MCF 10A (cell line): Measurements from ENCODE around the gene CXCL12. TPM values are rescaled to one million over a fixed set of nuclear protein-coding genes. Genes with fewer than 3 reads are reported as not detected.

Experiments
- BruUV-seq: library from RNA; stranded (reverse); fragments of 400-500 nt; replicated peaks from 2 replicates; lab custom pipeline; 2021; lab: Mats Ljungman, UMichigan
- CTCF ChIA-PET: fragments of 300-600 bp; sonication (Branson Sonifier 250); formaldehyde crosslinking; extraction: SDS; loops from one replicate; lab custom pipeline; 2021; ENCODE audit warnings: antibody characterized with exemption, inconsistent platforms; lab: Yijun Ruan, JAX
- POLR2A ChIA-PET: fragments of 300-600, 350-650 bp; sonication (Branson Sonifier 250); formaldehyde crosslinking; extraction: SDS; loops from one replicate; lab custom pipeline; 2020; ENCODE audit warnings: antibody characterized with exemption, inconsistent platforms; lab: Yijun Ruan, JAX
- DNase-seq: peaks from one replicate; pipeline ENCODE4 v3.0.0-alpha.2; 2018; ENCODE audit not compliant: unreplicated experiment
- H3K27ac Mint-ChIP-seq: one replicate; pipeline ENCODE4 v1.8.0; 2022; ENCODE audit warnings: mild to moderate bottlenecking, low read depth, mixed read lengths; ENCODE audit not compliant: unreplicated experiment
- H3K27me3 Mint-ChIP-seq: one replicate; pipeline ENCODE4 v1.8.0; 2022; ENCODE audit warnings: mixed read lengths; ENCODE audit not compliant: insufficient read depth, unreplicated experiment
- H3K36me3 Mint-ChIP-seq: one replicate; pipeline ENCODE4 v1.8.0; 2022; ENCODE audit warnings: mild to moderate bottlenecking, moderate library complexity, mixed read lengths; ENCODE audit not compliant: insufficient read depth, unreplicated experiment
- H3K4me1 Mint-ChIP-seq: one replicate; pipeline ENCODE4 v1.8.0; 2022; ENCODE audit warnings: mixed read lengths; ENCODE audit not compliant: insufficient read depth, unreplicated experiment
- H3K4me3 Mint-ChIP-seq: one replicate; pipeline ENCODE4 v1.8.0; 2022; ENCODE audit warnings: mild to moderate bottlenecking, moderate library complexity, mixed read lengths; ENCODE audit not compliant: unreplicated experiment
- H3K9me3 Mint-ChIP-seq: one replicate; pipeline ENCODE4 v1.8.0; 2022; ENCODE audit warnings: mixed read lengths; ENCODE audit not compliant: unreplicated experiment
- intact Hi-C: fragments of 100-400 bp; cut with micrococcal nuclease; formaldehyde crosslinking; loops from 2 replicates; pipeline ENCODE4 v1.14.1; 2022
- total RNA-seq: library from RNA; stranded (reverse); gene quantifications from 2 replicates; pipeline ENCODE4 v1.2.3, GENCODE V29; 2022
- TF ChIP-seq, protein P1 (sequence below): fragments of 200-600 bp; IDR thresholded peaks from one replicate; pipeline ENCODE4 v1.8.0; 2022; ENCODE audit warnings: antibody characterized with exemption, mild to moderate bottlenecking; ENCODE audit not compliant: unreplicated experiment

CXCL12 gene
- total RNA-seq, 1 experiment from 2014 or later, result not detected

DNA sequence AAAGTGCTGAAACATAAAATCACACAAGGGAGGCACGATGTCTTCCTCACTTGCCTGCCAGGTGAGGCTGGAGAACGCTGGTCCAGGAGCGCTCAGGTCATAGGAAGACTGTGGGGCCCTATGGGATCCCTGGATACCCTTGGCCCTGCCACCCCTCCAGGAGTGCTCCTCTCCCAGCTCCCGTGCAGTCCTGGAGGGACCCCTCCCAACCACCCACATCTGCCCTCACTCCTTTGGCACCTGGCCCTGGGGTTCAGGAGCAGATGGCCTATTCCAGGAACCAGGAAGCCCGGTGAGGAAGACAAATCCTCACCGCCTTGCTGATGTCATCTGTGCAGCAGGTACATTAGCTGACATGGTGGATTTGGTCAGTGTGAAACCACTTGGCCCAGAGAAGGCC, 3.7 kb upstream of the CXCL12 start:
- ChIA-PET POLR2A (no interaction called here), CTCF (interaction anchor here (0.7 to 0.9 kb wide), 2 partner anchors 196 to 476 kb away, joined by 3 to 4 read pairs; no protein-coding TSS in a partner anchor)
- TF ChIP-seq, protein P1, sequence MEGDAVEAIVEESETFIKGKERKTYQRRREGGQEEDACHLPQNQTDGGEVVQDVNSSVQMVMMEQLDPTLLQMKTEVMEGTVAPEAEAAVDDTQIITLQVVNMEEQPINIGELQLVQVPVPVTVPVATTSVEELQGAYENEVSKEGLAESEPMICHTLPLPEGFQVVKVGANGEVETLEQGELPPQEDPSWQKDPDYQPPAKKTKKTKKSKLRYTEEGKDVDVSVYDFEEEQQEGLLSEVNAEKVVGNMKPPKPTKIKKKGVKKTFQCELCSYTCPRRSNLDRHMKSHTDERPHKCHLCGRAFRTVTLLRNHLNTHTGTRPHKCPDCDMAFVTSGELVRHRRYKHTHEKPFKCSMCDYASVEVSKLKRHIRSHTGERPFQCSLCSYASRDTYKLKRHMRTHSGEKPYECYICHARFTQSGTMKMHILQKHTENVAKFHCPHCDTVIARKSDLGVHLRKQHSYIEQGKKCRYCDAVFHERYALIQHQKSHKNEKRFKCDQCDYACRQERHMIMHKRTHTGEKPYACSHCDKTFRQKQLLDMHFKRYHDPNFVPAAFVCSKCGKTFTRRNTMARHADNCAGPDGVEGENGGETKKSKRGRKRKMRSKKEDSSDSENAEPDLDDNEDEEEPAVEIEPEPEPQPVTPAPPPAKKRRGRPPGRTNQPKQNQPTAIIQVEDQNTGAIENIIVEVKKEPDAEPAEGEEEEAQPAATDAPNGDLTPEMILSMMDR, result no peak
- DNase-seq, result no peak
- intact Hi-C loops, result loop anchor here (5.0 kb wide), 1 partner anchor 469 kb away; no protein-coding TSS in a partner anchor
- H3K4me1 Mint-ChIP-seq, result no peaks in the 10 kb centered on the region
- H3K27me3 Mint-ChIP-seq, result peaks cover 19% of the 10 kb centered on the region
- no TSS peak for BruUV-seq
- no peaks in the 10 kb centered on the region for H3K36me3 Mint-ChIP-seq
- H3K27ac Mint-ChIP-seq, result no peak overlapping the region
- H3K4me3 Mint-ChIP-seq, result no peak overlapping the region
- peaks cover 8% of the 10 kb centered on the region for H3K9me3 Mint-ChIP-seq

DNA sequence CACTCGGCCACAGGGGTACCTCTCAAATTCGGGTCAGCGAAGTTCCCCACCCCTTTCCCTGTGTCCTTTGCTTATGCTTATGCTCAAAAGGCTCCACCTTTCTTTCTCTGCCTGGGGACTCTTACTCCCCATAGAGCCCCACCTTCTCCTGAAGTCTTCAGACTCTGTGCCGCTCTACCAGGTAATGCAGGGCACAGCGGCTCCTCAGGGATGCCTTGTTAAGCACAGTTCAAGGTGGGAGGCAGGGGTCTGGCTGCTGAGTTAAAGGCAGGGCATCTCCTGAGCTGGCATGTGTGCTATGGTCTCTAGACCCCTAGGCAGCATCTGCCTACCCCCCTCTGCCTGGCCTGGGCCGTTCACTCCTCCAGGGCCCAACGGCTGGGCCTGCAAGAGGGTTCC, 3.0 kb upstream of the CXCL12 start:
- ChIA-PET CTCF (no interaction called here), POLR2A (no interaction called here)
- DNase-seq, result no peak
- TF ChIP-seq, protein P1, result no peak
- H3K4me1 Mint-ChIP-seq, result no peaks in the 10 kb centered on the region
- H3K9me3 Mint-ChIP-seq, result peaks cover 8% of the 10 kb centered on the region
- no peak overlapping the region for H3K4me3 Mint-ChIP-seq
- intact Hi-C loops, result loop anchor here (5.0 kb wide), 1 partner anchor 469 kb away; no protein-coding TSS in a partner anchor
- no TSS peak for BruUV-seq
- H3K27me3 Mint-ChIP-seq, result peaks cover 16% of the 10 kb centered on the region
- no peaks in the 10 kb centered on the region for H3K36me3 Mint-ChIP-seq
- H3K27ac Mint-ChIP-seq, result no peak overlapping the region

DNA sequence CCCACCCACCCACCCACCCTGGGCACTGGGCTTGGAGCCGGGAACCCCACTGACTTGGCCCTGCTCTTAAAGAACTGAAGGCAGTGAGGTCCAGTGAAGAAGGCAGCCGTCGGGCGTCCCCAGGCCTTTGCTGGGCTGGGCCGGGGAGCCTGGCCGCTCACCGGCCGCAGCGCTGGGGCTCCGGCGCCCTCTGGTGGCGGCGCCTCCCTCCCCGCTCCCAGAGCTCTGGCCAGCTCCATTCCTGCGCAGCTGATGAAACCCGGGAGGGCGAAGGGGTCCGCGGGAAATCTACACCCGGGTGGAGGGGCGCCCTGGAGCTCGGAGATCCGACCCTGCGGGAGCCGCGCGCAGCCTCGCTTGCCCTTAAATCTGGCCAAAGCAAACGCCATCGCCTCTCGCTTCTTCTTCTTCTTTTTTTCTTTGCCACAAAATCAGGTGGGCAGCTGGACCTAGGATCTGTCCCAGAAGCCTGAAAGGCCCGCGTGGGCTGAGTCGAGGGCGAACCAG, 1.7 kb upstream of the CXCL12 start:
- intact Hi-C loops, result loop anchor here (1.0 to 5.0 kb wide), 2 partner anchors 471 to 715 kb away; no protein-coding TSS in a partner anchor

DNA sequence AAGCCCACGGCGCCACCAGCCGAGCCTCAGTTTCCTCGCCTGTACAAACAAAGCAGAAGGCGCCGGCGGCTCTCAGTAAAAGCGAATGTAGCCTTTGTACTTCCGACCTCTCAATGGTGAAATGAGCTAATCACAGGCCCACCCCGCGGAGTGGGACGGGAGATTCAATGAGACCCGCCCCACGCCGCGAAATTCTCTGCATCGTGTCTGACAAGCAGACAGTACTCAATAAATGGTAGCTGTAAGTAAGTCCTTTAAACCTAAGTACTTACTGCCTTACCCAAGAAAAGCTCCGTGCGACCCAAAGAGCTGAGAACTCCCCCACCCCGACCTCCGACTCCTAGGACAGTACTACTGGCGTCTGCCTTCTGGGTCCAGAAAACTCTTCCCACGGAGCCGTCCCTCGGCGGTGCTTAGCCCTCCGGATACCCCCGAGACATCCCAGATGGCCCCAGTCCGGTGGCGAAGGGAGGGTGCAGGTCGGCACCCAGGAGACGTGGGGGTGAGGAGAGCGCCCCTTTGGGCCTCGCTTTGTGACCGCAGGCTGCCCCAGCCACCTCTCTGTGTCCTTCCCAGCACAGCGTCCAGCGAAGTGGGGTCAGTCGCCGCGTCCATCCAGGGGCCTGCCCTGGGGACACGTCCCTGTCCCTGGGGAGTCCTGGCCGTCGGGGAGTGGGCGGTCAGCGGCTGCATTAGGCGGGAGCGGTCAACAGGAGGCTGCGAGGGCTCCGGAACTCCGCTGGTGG, 972 bp upstream of the CXCL12 start:
- no peaks in the 10 kb centered on the region for H3K36me3 Mint-ChIP-seq
- H3K4me3 Mint-ChIP-seq, result no peak overlapping the region
- CTCF ChIA-PET, result interaction anchor here (0.8 kb wide), 1 partner anchor 473 kb away, joined by 3 read pairs; no protein-coding TSS in a partner anchor
- POLR2A ChIA-PET, result no interaction called here
- H3K27me3 Mint-ChIP-seq, result peaks cover 2% of the 10 kb centered on the region
- H3K27ac Mint-ChIP-seq, result no peak overlapping the region
- H3K4me1 Mint-ChIP-seq, result no peaks in the 10 kb centered on the region
- intact Hi-C loops, result loop anchor here (1.0 to 5.0 kb wide), 2 partner anchors 471 to 715 kb away; no protein-coding TSS in a partner anchor
- no peak for DNase-seq
- TF ChIP-seq, protein P1, result no peak
- BruUV-seq, result no TSS peak
- no peaks in the 10 kb centered on the region for H3K9me3 Mint-ChIP-seq

More for the DNA sequence above, 1.7 kb upstream of the CXCL12 start:
- no peaks in the 10 kb centered on the region for H3K36me3 Mint-ChIP-seq
- H3K27me3 Mint-ChIP-seq, result peaks cover 4% of the 10 kb centered on the region
- ChIA-PET CTCF (interaction anchor here (0.6 kb wide), 1 partner anchor 306 kb away, joined by 6 read pairs; no protein-coding TSS in a partner anchor), POLR2A (no interaction called here)
- peak; percentile 46 for DNase-seq
- no peak overlapping the region for H3K27ac Mint-ChIP-seq
- no peak overlapping the region for H3K4me3 Mint-ChIP-seq
- no peaks in the 10 kb centered on the region for H3K4me1 Mint-ChIP-seq
- TF ChIP-seq, protein P1, result peak; percentile 84
- H3K9me3 Mint-ChIP-seq, result no peaks in the 10 kb centered on the region
- no TSS peak for BruUV-seq
